A549 (cell line): ENCODE measurements around the gene PCTP. TPM values are rescaled to one million over a fixed set of nuclear protein-coding genes. Genes with fewer than 3 reads are reported as not detected.
A peak's percentile ranks its signal among the peaks of the same experiment; 100 is the strongest.

Experiments used
- ATAC-seq, 2 experiments: fragments of 200-7000 bp in 1 of 2; fragments of >200 bp in 1 of 2; cut with Nextera tagmentation in 1 of 2; cut with Tn5 transposase in 1 of 2; 3 replicates each; pipeline versions ENCODE4 v1.8.0 to v1.9.1; 2018 to 2020; ENCODE audit warnings: mild to moderate bottlenecking in 1 of 2, moderate library complexity in 1 of 2
- CTCF ChIA-PET: fragments of 300-600 bp; sonication (Branson Sonifier 250); formaldehyde crosslinking; extraction: SDS; loops from one replicate; lab custom pipeline; 2021; ENCODE audit warnings: antibody characterized with exemption, inconsistent platforms; lab: Yijun Ruan, JAX
- POLR2A ChIA-PET: fragments of 350-600 bp; formaldehyde crosslinking; extraction: SDS; loops from one replicate; lab custom pipeline; 2021; ENCODE audit warnings: antibody characterized with exemption, inconsistent platforms; lab: Yijun Ruan, JAX
- DNase-seq, 2 experiments: peaks; one replicate each; pipeline versions ENCODE4 v3.0.0 to v3.0.0-alpha.2; 2011 to 2016; ENCODE audit warnings: low read depth in 1 of 2, low spot score in 1 of 2
- FAIRE-seq: peaks from 2 replicates; lab custom pipeline; 2011; peaks lifted over from hg19 to GRCh38; lab: Jason Lieb, UNC
- H3K27ac ChIP-seq, 2 experiments: fragments of >200 bp; sonication (Bioruptor Twin); formaldehyde crosslinking; 3 replicates each; pipeline ENCODE4 v1.5.1; 2016 to 2017
- H3K4me1 ChIP-seq: fragments of >200 bp; sonication (Bioruptor Twin); formaldehyde crosslinking; 3 replicates; pipeline ENCODE4 v1.6.1; 2016
- H3K4me2 ChIP-seq: fragments of >200 bp; sonication (Bioruptor Twin); formaldehyde crosslinking; 3 replicates; pipeline ENCODE4 v1.6.1; 2016
- H3K4me3 ChIP-seq: fragments of >200 bp; sonication (Bioruptor Twin); formaldehyde crosslinking; 3 replicates; pipeline ENCODE4 v1.5.1; 2016
- H3K9me3 ChIP-seq: fragments of >200 bp; sonication (Bioruptor Twin); formaldehyde crosslinking; 3 replicates; pipeline ENCODE4 v1.6.1; 2016
- EP300 ChIP-seq, 2 experiments: fragments of >200 bp; sonication (Bioruptor Twin); formaldehyde crosslinking; IDR thresholded peaks; 2 replicates in 1 of 2; 3 replicates in 1 of 2; pipeline ENCODE4 v1.6.1; 2016 to 2017
- GATA3 ChIP-seq: IDR thresholded peaks from 2 replicates; pipeline ENCODE4 v1.6.1; 2012; ENCODE audit warnings: borderline replicate concordance
- HDAC2 ChIP-seq: fragments of 200-600 bp; sonication (generic); IDR thresholded peaks from 2 replicates; pipeline ENCODE4 v1.6.1; 2016
- HEYL ChIP-seq: fragments of 250-450 bp; sonication (Bioruptor Pico); IDR thresholded peaks from 2 replicates; pipeline ENCODE4 v1.8.0; 2021; ENCODE audit warnings: mild to moderate bottlenecking, moderate library complexity
- HOXA7 ChIP-seq: fragments of 250-450 bp; sonication (Bioruptor Pico); IDR thresholded peaks from 2 replicates; pipeline ENCODE4 v1.5.0; 2020; ENCODE audit warnings: mild to moderate bottlenecking, moderate library complexity
- JUN ChIP-seq, 2 experiments: fragments of >200 bp; sonication (Bioruptor Twin); formaldehyde crosslinking; IDR thresholded peaks; 2 replicates in 1 of 2; 3 replicates in 1 of 2; pipeline ENCODE4 v1.6.1; 2016 to 2017
- MAFK ChIP-seq: fragments of 450-650 bp; IDR thresholded peaks from 2 replicates; pipeline ENCODE4 v1.6.1; 2014; ENCODE audit not compliant: partially characterized antibody
- MAZ ChIP-seq: fragments of 150-350 bp; IDR thresholded peaks from 2 replicates; pipeline ENCODE4 v1.6.1; 2014; ENCODE audit warnings: antibody characterized with exemption, low read depth, low read length, borderline replicate concordance
- NPAS2 ChIP-seq: fragments of 250-450 bp; sonication (Bioruptor Pico); IDR thresholded peaks from 2 replicates; pipeline ENCODE4 v1.8.0; 2022; ENCODE audit warnings: mild to moderate bottlenecking, moderate library complexity, borderline replicate concordance
- NR3C1 ChIP-seq: fragments of >200 bp; sonication (Bioruptor Twin); formaldehyde crosslinking; IDR thresholded peaks from 3 replicates; pipeline ENCODE4 v1.6.1; 2017
- PHF8 ChIP-seq: fragments of 200-600 bp; sonication (generic); IDR thresholded peaks from 2 replicates; pipeline ENCODE4 v1.6.1; 2016; ENCODE audit warnings: low read depth, mild to moderate bottlenecking, antibody characterized with exemption, moderate library complexity, borderline replicate concordance
- POLR2AphosphoS2 ChIP-seq: conservative IDR thresholded peaks from 2 replicates; pipeline ENCODE4 v1.6.1; 2012; ENCODE audit warnings: low read length, improper control_type of control experiment, inconsistent platforms
- RCOR1 ChIP-seq: fragments of 150-350 bp; IDR thresholded peaks from 2 replicates; pipeline ENCODE4 v1.6.1; 2014; ENCODE audit warnings: antibody characterized with exemption, low read length, low read depth
- RFX5 ChIP-seq: fragments of 450-650 bp; IDR thresholded peaks from 2 replicates; pipeline ENCODE4 v1.7.1; 2014; ENCODE audit warnings: antibody characterized with exemption, mild to moderate bottlenecking, moderate library complexity
- SREBF2 ChIP-seq: fragments of 450-650 bp; IDR thresholded peaks from 2 replicates; pipeline ENCODE4 v1.6.1; 2014; ENCODE audit warnings: mild to moderate bottlenecking, moderate library complexity
- TFCP2L1 ChIP-seq: fragments of 250-450 bp; sonication (Bioruptor Pico); IDR thresholded peaks from 2 replicates; pipeline ENCODE4 v1.5.0; 2021; ENCODE audit warnings: mild to moderate bottlenecking
- ZC3H11A ChIP-seq: fragments of 450-650 bp; IDR thresholded peaks from 2 replicates; pipeline ENCODE4 v1.6.1; 2014; ENCODE audit warnings: antibody characterized with exemption, mild to moderate bottlenecking
- ZSCAN20 ChIP-seq: fragments of 250-450 bp; sonication (Bioruptor Pico); IDR thresholded peaks from 2 replicates; pipeline ENCODE4 v1.8.0; 2022; ENCODE audit warnings: mild to moderate bottlenecking, moderate library complexity
- WGBS: methylation state at CpG from one replicate; pipeline ENCODE4 v1.1.6; 2017; ENCODE audit errors: missing lambda C conversion rate; 5-methylcytosine and 5-hydroxymethylcytosine counted together
- polyA plus RNA-seq, 4 experiments: library from polyadenylated mRNA; depleted of rRNA in 3 of 4; stranded (reverse); fragments of >200 nt; fragmentation: RNase III in 1 of 4; extraction: RNeasy Plus Mini Kit Qiagen cat#74134 plus additional on column Dnase treatment in 1 of 4; gene quantifications; 2 replicates in 3 of 4; 3 replicates in 1 of 4; pipeline ENCODE4 v1.2.3, GENCODE V29; 2011 to 2017
- TF ChIP-seq, protein P1 (sequence below): fragments of 150-350 bp; IDR thresholded peaks from 2 replicates; pipeline ENCODE4 v1.6.1; 2014; ENCODE audit warnings: low read depth, mild to moderate bottlenecking, low read length
- TF ChIP-seq, protein P2 (sequence below): fragments of 250-450 bp; sonication (Bioruptor Pico); IDR thresholded peaks from 2 replicates; pipeline ENCODE4 v1.5.0; 2020; ENCODE audit warnings: low read depth, mild to moderate bottlenecking, moderate library complexity

The PCTP gene
- polyA plus RNA-seq, 2 of the 4 experiments (the other 2 are of a cell fraction): 17.1 to 31.5 TPM

DNA sequence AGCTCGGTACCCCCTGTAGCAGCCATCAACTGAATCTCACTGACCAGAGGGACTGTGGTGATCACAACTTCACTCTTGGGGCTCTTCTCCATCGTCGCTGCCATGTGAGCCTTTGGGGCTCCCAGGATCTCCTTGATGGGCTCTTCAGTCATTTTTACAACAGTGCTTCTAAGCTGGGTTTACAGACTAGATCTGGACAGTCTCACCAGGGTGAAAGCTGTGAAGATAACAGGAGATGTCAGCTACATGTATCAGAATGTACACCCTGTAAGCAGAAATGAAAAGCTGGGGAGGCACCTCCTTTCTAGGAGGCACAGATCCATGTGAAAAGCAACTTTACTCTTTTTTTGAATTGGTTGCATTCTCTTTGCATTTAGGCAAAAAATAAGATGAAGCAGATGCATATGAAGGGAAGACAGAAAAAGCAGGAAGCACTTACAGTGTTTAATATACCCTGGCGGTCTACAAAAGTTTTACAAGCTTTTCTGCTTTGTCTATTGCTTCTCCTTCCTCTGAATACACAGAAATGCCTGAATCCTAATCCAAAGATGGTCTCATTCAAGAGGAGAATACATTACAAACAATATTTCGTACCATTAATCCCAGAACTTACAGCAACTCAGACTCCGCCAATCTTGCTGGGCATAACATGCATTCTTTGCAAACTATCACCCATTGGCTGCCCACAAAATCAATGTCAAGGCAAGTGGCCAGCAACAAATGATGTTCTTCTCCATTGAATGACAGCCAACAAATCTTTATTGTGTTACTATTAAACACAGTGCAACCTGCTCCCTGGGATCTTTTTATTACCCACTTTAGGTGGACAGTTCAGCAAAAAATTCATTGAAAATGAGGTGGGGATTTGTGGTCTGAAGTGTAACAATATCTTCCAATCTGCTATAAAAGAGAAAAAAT lies 29.7 kb upstream of the PCTP start:
- no peak overlapping the region for H3K4me3 ChIP-seq
- no peak overlapping the region for H3K4me2 ChIP-seq
- H3K27ac ChIP-seq: no peak overlapping the region
- 42% methylated on average over 6 of the region's 6 CpGs for WGBS
- FAIRE-seq (no peak), DNase-seq (no peak), ATAC-seq (no peak)
- ChIA-PET CTCF (interaction anchor here (1.0 to 20.4 kb wide), 10 partner anchors 13 to 365 kb away, joined by 3 to 359 read pairs (median 12); partner anchors contain the start of gene PCTP), POLR2A (no interaction called here)
- TF ChIP-seq PHF8 (no peak), SREBF2 (no peak), TFCP2L1 (CRISPR knock-in tag) (no peak), ZSCAN20 (CRISPR knock-in tag) (no peak), RCOR1 (no peak), EP300 (IDR thresholded peaks at IDR 0.05) (no peak), HOXA7 (CRISPR knock-in tag) (no peak)
- TF ChIP-seq, protein P1, sequence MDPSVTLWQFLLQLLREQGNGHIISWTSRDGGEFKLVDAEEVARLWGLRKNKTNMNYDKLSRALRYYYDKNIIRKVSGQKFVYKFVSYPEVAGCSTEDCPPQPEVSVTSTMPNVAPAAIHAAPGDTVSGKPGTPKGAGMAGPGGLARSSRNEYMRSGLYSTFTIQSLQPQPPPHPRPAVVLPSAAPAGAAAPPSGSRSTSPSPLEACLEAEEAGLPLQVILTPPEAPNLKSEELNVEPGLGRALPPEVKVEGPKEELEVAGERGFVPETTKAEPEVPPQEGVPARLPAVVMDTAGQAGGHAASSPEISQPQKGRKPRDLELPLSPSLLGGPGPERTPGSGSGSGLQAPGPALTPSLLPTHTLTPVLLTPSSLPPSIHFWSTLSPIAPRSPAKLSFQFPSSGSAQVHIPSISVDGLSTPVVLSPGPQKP: no peak
- H3K9me3 ChIP-seq: no peaks in the 10 kb centered on the region
- peaks cover 9% of the 10 kb centered on the region; the same call in 2 of the 3 replicates for H3K4me1 ChIP-seq

DNA sequence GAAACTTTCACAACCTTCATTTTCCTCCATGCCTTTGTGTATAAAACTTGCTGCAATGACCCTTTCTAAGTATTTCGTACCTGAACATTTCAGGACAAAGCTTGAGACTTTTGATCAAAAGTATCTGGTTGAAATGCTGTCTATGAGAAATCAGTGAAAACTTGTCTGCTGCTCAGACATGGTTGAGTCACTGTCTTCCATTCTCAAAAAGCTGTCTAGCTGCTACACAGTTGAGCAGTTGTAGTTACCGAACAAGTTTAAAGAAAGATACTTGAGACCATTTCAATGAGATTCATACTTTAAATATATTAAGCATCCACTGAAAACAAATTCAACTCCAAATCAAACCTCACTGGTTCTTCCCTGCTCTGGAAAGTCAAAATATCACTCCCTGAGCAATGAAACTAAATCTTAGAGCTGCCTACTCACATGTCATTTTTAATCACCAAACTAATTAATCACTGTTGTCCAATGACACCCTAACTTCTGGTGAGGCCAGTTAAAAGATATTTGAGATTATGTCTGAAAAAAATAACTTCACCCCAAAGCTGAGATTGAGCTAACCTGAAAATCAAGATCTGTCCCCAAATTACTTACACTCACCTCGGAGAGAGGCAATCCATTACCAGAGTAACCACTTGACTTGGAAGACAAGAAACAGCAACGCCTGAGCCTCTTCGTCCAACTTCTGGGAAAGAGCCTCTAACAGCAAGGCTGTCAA lies 28.7 kb upstream of the PCTP start:
- Histone ChIP-seq H3K27ac (no peak overlapping the region), H3K4me3 (no peak overlapping the region), H3K4me2 (peak overlapping the region; percentile 55), H3K9me3 (no peaks in the 10 kb centered on the region), H3K4me1 (peaks cover 15% of the 10 kb centered on the region)
- 61% methylated on average over 5 of the region's 5 CpGs for WGBS
- ChIA-PET POLR2A (interaction anchor here (1.9 kb wide), 1 partner anchor 29 kb away, joined by 5 read pairs; the partner anchor contains the start of gene PCTP), CTCF (interaction anchor here (0.9 to 20.4 kb wide), 10 partner anchors 9 to 208 kb away, joined by 3 to 359 read pairs (median 6); no protein-coding TSS in a partner anchor)
- ATAC-seq: no peak
- TF ChIP-seq POLR2AphosphoS2 (no peak), GATA3 (no peak), RFX5 (no peak), TFCP2L1 (CRISPR knock-in tag) (no peak), HDAC2 (no peak)
- TF ChIP-seq, protein P2, sequence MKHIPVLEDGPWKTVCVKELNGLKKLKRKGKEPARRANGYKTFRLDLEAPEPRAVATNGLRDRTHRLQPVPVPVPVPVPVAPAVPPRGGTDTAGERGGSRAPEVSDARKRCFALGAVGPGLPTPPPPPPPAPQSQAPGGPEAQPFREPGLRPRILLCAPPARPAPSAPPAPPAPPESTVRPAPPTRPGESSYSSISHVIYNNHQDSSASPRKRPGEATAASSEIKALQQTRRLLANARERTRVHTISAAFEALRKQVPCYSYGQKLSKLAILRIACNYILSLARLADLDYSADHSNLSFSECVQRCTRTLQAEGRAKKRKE: no peak
- FAIRE-seq: peak; percentile 43
- no peak for DNase-seq

DNA sequence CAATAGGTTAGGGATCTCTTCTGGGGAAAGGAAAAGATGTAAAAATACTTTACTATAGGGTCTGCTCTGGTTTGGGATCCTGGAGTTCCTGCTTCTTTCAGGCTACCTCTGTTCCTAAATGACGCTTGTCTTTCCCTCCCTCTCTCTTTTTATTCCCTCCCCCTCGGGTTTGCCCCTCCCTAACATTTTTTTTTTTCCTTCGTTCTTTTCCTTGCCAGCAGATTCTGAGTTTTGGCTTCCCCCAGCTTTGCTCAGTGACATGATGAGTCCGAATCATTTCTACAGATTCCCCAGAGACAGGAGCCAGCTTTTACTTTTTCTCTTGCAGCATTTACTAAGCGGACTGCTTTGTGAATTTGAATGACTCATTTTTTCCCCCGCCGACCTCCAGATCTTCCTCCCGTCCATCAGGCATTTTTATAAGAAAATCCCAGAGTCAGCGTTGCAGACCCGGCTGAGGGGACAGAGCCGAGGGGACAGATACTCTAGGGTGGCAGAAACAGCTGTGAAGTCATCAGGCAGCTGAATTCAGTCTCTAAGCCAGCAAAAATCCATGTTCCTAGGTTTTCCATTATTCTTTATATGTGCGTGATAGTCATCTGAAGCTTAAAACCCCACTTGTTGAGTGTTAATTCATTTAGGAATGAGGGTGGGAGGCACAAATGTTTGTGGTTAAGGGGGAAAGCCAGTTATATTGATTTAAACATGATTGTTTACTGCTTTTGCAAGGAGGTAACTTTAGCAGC lies 27.9 kb upstream of the PCTP start, which contains the start of gene TMEM100:
Gene TMEM100, minus strand, starts transcription at position 123 of the 746 bp plus-strand sequence. CDS start 1,794 bp downstream, outside the sequence.
- no peak for TF ChIP-seq NPAS2 (CRISPR knock-in tag)
- no peak for TF ChIP-seq ZC3H11A
- no peak for TF ChIP-seq MAZ
- TF ChIP-seq EP300 (IDR thresholded peaks at IDR 0.05): no peak
- TF ChIP-seq HEYL (CRISPR knock-in tag): no peak
- no peak for TF ChIP-seq JUN (IDR thresholded peaks at IDR 0.05)
- TF ChIP-seq MAFK: no peak
- TF ChIP-seq NR3C1: no peak
- TF ChIP-seq POLR2AphosphoS2: no peak
- FAIRE-seq (no peak), ATAC-seq (no peak; a peak in 1 of 6 replicates), DNase-seq (no peak)
- Histone ChIP-seq H3K27ac (no peak within 1 kb of the TSS), H3K4me2 (peak within 1 kb of the TSS; percentile 55), H3K4me1 (peaks cover 15% of the 10 kb centered on the region), H3K4me3 (no peak within 1 kb of the TSS), H3K9me3 (no peaks in the 10 kb centered on the region)
- 30% methylated on average over 12 of the region's 12 CpGs for WGBS
- ChIA-PET CTCF (interaction anchor here (0.9 to 20.4 kb wide), 10 partner anchors 10 to 209 kb away, joined by 3 to 359 read pairs (median 6); no protein-coding TSS in a partner anchor), POLR2A (interaction anchor here (1.9 kb wide), 1 partner anchor 28 kb away, joined by 5 read pairs; the partner anchor contains the start of gene PCTP)
